B cell (primary cell): ENCODE data around the gene COL4A6. TPM values are rescaled to one million over a fixed set of nuclear protein-coding genes. Genes with fewer than 3 reads are reported as not detected.

Experiments
- ATAC-seq: fragments of 200-7000 bp; cut with Tn5 transposase; one replicate; pipeline ENCODE4 v1.10.0; 2021; ENCODE audit warnings: low read depth, mild to moderate bottlenecking, moderate number of reproducible peaks, moderate library complexity
- CTCF ChIA-PET: fragments of 350-600 bp; sonication (Branson Sonifier 250); formaldehyde crosslinking; loops from one replicate; lab custom pipeline; 2021; ENCODE audit warnings: antibody characterized with exemption, inconsistent platforms; lab: Charles Lee
- POLR2A ChIA-PET: fragments of 350-600 bp; sonication (Branson Sonifier 250); formaldehyde crosslinking; loops from one replicate; lab custom pipeline; 2021; ENCODE audit warnings: antibody characterized with exemption; lab: Charles Lee
- DNase-seq: peaks from one replicate; pipeline ENCODE4 v3.0.0; 2013
- H2AFZ ChIP-seq: 2 replicates; pipeline ENCODE4 v1.6.1; 2012; ENCODE audit warnings: mild to moderate bottlenecking, low read depth, low read length; ENCODE audit not compliant: insufficient read depth, poor library complexity, severe bottlenecking
- H3K27ac ChIP-seq, 2 donors: 1 replicate in 1 of 2; 2 replicates in 1 of 2; pipeline ENCODE4 v1.5.1; 2012 to 2013; ENCODE audit warnings: low read length in 2 of 2, mild to moderate bottlenecking in 2 of 2, moderate library complexity in 1 of 2
- H3K27me3 ChIP-seq, 4 experiments: fragments of 200-600 bp in 1 of 4; sonication (generic) in 1 of 4; replicated peaks in 1 of 4; 1 replicate in 2 of 4; 2 replicates in 2 of 4; pipeline versions ENCODE4 v1.6.1 to v1.7.0; 2013 to 2016; ENCODE audit warnings: low read length in 3 of 4, mild to moderate bottlenecking in 2 of 4, mixed read lengths in 1 of 4, moderate library complexity in 1 of 4; ENCODE audit not compliant: insufficient read depth in 4 of 4, control insufficient read depth in 3 of 4; ENCODE audit errors: control extremely low read depth in 1 of 4
- H3K36me3 ChIP-seq, 2 experiments: replicated peaks in 1 of 2; 1 replicate in 1 of 2; 2 replicates in 1 of 2; pipeline versions ENCODE4 v1.6.1 to v1.7.1; 2013; ENCODE audit warnings: low read length in 1 of 2; ENCODE audit not compliant: insufficient read depth in 2 of 2, control insufficient read depth in 1 of 2; ENCODE audit errors: control extremely low read depth in 1 of 2, extremely low read depth in 1 of 2
- H3K4me1 ChIP-seq, 2 donors: fragments of 200-600 bp in 1 of 2; sonication (generic) in 1 of 2; 1 replicate in 1 of 2; 2 replicates in 1 of 2; pipeline versions ENCODE4 v1.5.1 to v1.6.1; 2013 to 2017; ENCODE audit warnings: low read length in 2 of 2; ENCODE audit not compliant: control insufficient read depth in 2 of 2, insufficient read depth in 2 of 2
- H3K4me2 ChIP-seq: replicated peaks from 2 replicates; pipeline ENCODE3; 2012; ENCODE audit warnings: mild to moderate bottlenecking, low read depth, low read length; ENCODE audit not compliant: poor library complexity, severe bottlenecking
- H3K4me3 ChIP-seq, 5 experiments: fragments of 200-600 bp in 1 of 5; sonication (generic) in 1 of 5; 1 replicate in 3 of 5; 2 replicates in 2 of 5; pipeline versions ENCODE4 v1.5.1 to v1.7.0; 2011 to 2016; ENCODE audit warnings: low read length in 4 of 5, mild to moderate bottlenecking in 4 of 5, low read depth in 2 of 5, control low read depth in 1 of 5, moderate library complexity in 1 of 5; ENCODE audit not compliant: insufficient read depth in 1 of 5; ENCODE audit errors: control extremely low read depth in 1 of 5, extremely low read depth in 1 of 5
- H3K79me2 ChIP-seq: fragments of 200-600 bp; sonication (generic); one replicate; pipeline ENCODE4 v1.6.0; 2016; ENCODE audit warnings: low read length; ENCODE audit not compliant: control insufficient read depth, insufficient read depth
- H3K9ac ChIP-seq: fragments of 200-600 bp; sonication (generic); 2 replicates; pipeline ENCODE4 v1.6.1; 2017; ENCODE audit warnings: mild to moderate bottlenecking, low read length, moderate library complexity
- H3K9me3 ChIP-seq, 3 donors: one replicate each; pipeline versions ENCODE4 v1.6.1 to v1.7.1; 2013; ENCODE audit warnings: low read length in 2 of 3; ENCODE audit not compliant: control insufficient read depth in 2 of 3, insufficient read depth in 1 of 3; ENCODE audit errors: control extremely low read depth in 1 of 3
- H4K20me1 ChIP-seq: 2 replicates; pipeline ENCODE4 v1.6.0; 2012; ENCODE audit warnings: mild to moderate bottlenecking, low read length; ENCODE audit not compliant: insufficient read depth, control insufficient read depth, poor library complexity, severe bottlenecking
- H3K27ac Mint-ChIP-seq: one replicate; pipeline ENCODE4 v1.8.0; 2021; ENCODE audit warnings: mixed read lengths
- H3K27me3 Mint-ChIP-seq: one replicate; pipeline ENCODE4 v1.8.0; 2021; ENCODE audit warnings: mixed read lengths
- H3K4me1 Mint-ChIP-seq: one replicate; pipeline ENCODE4 v1.8.0; 2021; ENCODE audit warnings: mixed read lengths
- H3K4me3 Mint-ChIP-seq: one replicate; pipeline ENCODE4 v1.8.0; 2021; ENCODE audit warnings: mixed read lengths
- H3K9me3 Mint-ChIP-seq: one replicate; pipeline ENCODE4 v1.8.0; 2022; ENCODE audit warnings: mixed read lengths; ENCODE audit not compliant: insufficient read depth
- EZH2 ChIP-seq: IDR thresholded peaks from 2 replicates; pipeline ENCODE4 v1.6.1; 2012; ENCODE audit warnings: borderline replicate concordance, low read depth, mild to moderate bottlenecking, moderate library complexity, low read length; ENCODE audit not compliant: insufficient read depth, poor library complexity, severe bottlenecking
- WGBS: methylation state at CpG from one replicate; pipeline ENCODE4 v1.1.5; 2013; ENCODE audit warnings: missing lambda C conversion rate; ENCODE audit not compliant: insufficient coverage; 5-methylcytosine and 5-hydroxymethylcytosine counted together
- intact Hi-C: fragments of 100-400 bp; cut with micrococcal nuclease; formaldehyde crosslinking; loops from one replicate; pipeline ENCODE4 v1.10.0; 2022
- polyA plus RNA-seq: library from polyadenylated mRNA; depleted of rRNA; stranded (reverse); fragments of >200 nt; gene quantifications from 2 replicates; pipeline ENCODE4 v1.2.3, GENCODE V29; 2012
- total RNA-seq, 2 donors: library from RNA; stranded (reverse); fragments of 120-200 nt in 1 of 2; gene quantifications; 1 replicate in 1 of 2; 2 replicates in 1 of 2; pipeline versions ENCODE4 v1.2.3 to v1.2.4, GENCODE V29; 2013 to 2022
- TF ChIP-seq, protein P1 (sequence below): fragments of 200-600 bp; IDR thresholded peaks from one replicate; pipeline ENCODE4 v1.8.0; 2022; ENCODE audit warnings: antibody characterized with exemption, mild to moderate bottlenecking

The COL4A6 gene
- total and polyA plus RNA-seq, 2 donors (not counting 1 experiment from before 2014, with no cell fraction given): not detected

DNA sequence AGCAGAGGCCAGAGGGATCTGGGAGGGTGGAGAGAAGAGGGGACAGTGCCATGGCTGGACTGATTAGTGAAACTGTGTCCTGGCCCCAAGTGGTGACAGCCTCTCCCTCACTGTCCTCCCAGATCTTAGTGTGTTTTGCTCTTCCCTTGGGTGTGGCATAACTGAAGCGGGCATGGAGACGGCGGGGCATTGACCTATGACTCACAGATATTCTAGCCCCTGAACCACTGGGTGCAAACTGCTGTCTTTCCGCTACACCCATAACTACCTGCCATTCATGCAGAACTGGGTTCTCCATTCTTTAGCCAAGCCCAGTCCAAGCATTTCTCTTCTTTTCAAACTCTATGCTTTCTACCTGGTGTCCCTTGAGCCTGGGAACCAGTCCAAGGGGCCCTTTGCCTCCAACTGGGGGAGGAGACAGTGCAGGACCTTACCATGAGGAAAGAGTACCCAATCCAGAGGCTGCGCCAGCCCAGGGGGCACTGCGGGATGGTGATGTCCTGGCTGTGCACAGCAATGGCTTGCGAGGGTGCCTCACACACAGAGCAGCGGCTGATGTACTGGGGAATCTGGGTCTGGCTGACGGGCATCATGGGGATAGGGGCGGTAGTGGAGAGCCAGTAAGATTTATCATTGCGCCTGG, 279.1 kb downstream of the COL4A6 start:
- no peaks in the 10 kb centered on the region for H3K79me2 ChIP-seq
- no peaks in the 10 kb centered on the region for H3K4me1 Mint-ChIP-seq
- no peak overlapping the region for H3K4me2 ChIP-seq
- no peaks in the 10 kb centered on the region for H3K9me3 Mint-ChIP-seq
- WGBS: 97% methylated on average over 11 of the region's 11 CpGs
- intact Hi-C loops: no loop called here
- H3K4me1 ChIP-seq: no peaks in the 10 kb centered on the region
- no peak for DNase-seq
- ATAC-seq: no peak
- POLR2A ChIA-PET: no interaction called here
- CTCF ChIA-PET: no interaction called here
- H3K27ac Mint-ChIP-seq: no peak overlapping the region
- TF ChIP-seq EZH2: no peak
- H2AFZ ChIP-seq: no peak overlapping the region
- H3K9me3 ChIP-seq: peaks cover 0 to 3% (median 0%) of the 10 kb centered on the region in 3 donors
- H3K9ac ChIP-seq: no peak overlapping the region
- no peaks in the 10 kb centered on the region for H3K36me3 ChIP-seq
- no peaks in the 10 kb centered on the region for H4K20me1 ChIP-seq
- no peaks in the 10 kb centered on the region for H3K27me3 Mint-ChIP-seq
- H3K4me3 Mint-ChIP-seq: no peak overlapping the region
- H3K4me3 ChIP-seq: no peak overlapping the region
- no peaks in the 10 kb centered on the region for H3K27me3 ChIP-seq
- H3K27ac ChIP-seq: no peak overlapping the region

DNA sequence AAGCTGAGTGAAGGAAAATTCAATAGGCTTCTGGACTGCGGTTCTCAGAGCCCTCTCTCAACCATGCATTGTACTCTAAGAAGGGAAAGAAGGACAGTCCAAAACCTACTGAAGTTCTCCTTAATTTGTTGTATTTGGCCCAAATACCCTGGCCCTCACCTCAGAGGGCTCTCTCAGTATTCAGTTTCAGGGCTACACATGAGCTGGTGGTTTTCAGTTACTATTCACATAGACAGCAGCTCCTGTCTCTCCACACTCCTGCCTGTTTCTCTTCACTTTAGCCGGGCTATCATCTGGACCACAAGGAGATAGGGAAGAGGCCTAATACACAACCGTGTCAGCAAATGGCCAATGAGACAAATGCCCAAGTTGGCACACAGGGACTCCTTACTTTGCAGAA, 280.6 kb downstream of the COL4A6 start:
- Histone ChIP-seq H3K27ac (no peak overlapping the region), H3K9ac (no peak overlapping the region), H3K4me2 (no peak overlapping the region), H2AFZ (no peak overlapping the region), H3K4me1 (no peaks in the 10 kb centered on the region), H3K9me3 (no peaks in the 10 kb centered on the region), H3K79me2 (no peaks in the 10 kb centered on the region), H4K20me1 (no peaks in the 10 kb centered on the region), H3K27me3 (no peaks in the 10 kb centered on the region), H3K36me3 (peaks cover 0 to 7% of the 10 kb centered on the region in 2 experiments), H3K4me3 (no peak overlapping the region)
- no peak for TF ChIP-seq EZH2
- TF ChIP-seq, protein P1, sequence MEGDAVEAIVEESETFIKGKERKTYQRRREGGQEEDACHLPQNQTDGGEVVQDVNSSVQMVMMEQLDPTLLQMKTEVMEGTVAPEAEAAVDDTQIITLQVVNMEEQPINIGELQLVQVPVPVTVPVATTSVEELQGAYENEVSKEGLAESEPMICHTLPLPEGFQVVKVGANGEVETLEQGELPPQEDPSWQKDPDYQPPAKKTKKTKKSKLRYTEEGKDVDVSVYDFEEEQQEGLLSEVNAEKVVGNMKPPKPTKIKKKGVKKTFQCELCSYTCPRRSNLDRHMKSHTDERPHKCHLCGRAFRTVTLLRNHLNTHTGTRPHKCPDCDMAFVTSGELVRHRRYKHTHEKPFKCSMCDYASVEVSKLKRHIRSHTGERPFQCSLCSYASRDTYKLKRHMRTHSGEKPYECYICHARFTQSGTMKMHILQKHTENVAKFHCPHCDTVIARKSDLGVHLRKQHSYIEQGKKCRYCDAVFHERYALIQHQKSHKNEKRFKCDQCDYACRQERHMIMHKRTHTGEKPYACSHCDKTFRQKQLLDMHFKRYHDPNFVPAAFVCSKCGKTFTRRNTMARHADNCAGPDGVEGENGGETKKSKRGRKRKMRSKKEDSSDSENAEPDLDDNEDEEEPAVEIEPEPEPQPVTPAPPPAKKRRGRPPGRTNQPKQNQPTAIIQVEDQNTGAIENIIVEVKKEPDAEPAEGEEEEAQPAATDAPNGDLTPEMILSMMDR: no peak
- intact Hi-C loops: no loop called here
- H3K4me1 Mint-ChIP-seq: no peaks in the 10 kb centered on the region
- POLR2A ChIA-PET: no interaction called here
- no peaks in the 10 kb centered on the region for H3K27me3 Mint-ChIP-seq
- no peak overlapping the region for H3K27ac Mint-ChIP-seq
- no peak for ATAC-seq
- WGBS: no CpG with 5 or more reads among the region's 3 CpGs
- no peaks in the 10 kb centered on the region for H3K9me3 Mint-ChIP-seq
- CTCF ChIA-PET: no interaction called here
- DNase-seq: no peak
- no peak overlapping the region for H3K4me3 Mint-ChIP-seq
